Dedifferentiated amniotic fluid mesenchymal stem cell (primary cell): ENCODE measurements around the gene C5orf47.
A peak's percentile ranks its signal among the peaks of the same experiment; 100 is the strongest.

Experiments
- DNase-seq: peaks from one replicate; pipeline ENCODE4 v3.0.0-alpha.2; 2016; ENCODE audit errors: extremely low spot score

C5orf47 gene

GRCh38 chr5:174044466-174045254, 55.7 kb downstream of the C5orf47 start:
- no peak for DNase-seq

GRCh38 chr5:174045470-174046025, 56.6 kb downstream of the C5orf47 start, which contains the start of gene NSG2:
Gene NSG2, plus strand, starts transcription at chr5:174045706. Its CDS starts 1,050 bp downstream, at chr5:174046756.
- peak; percentile 75 for DNase-seq

GRCh38 chr5:174046558-174046957, 57.6 kb downstream of the C5orf47 start:
- DNase-seq: no peak

- no peak for DNase-seq
Observed at GRCh38 chr5:174047472-174048099, 58.6 kb downstream of the C5orf47 start.

- DNase-seq: no peak
Observed at GRCh38 chr5:174052636-174053035, 63.7 kb downstream of the C5orf47 start.

GRCh38 chr5:174053905-174054304, 64.9 kb downstream of the C5orf47 start:
- DNase-seq: no peak
